GM12892 (cell line): Measurements from ENCODE around the gene ITGB8.

Source experiments
- POLR2A ChIP-seq: IDR thresholded peaks from 2 replicates; pipeline ENCODE4 v1.6.1; 2011; ENCODE audit warnings: low read depth, low read length, control low read depth
- POLR2AphosphoS5 ChIP-seq: IDR thresholded peaks from 2 replicates; pipeline ENCODE4 v1.6.1; 2011; ENCODE audit warnings: low read depth, low read length, control low read depth
- TAF1 ChIP-seq: IDR thresholded peaks from 2 replicates; pipeline ENCODE4 v1.6.1; 2011; ENCODE audit warnings: low read depth, mild to moderate bottlenecking, control low read depth, low read length, borderline replicate concordance

DNA sequence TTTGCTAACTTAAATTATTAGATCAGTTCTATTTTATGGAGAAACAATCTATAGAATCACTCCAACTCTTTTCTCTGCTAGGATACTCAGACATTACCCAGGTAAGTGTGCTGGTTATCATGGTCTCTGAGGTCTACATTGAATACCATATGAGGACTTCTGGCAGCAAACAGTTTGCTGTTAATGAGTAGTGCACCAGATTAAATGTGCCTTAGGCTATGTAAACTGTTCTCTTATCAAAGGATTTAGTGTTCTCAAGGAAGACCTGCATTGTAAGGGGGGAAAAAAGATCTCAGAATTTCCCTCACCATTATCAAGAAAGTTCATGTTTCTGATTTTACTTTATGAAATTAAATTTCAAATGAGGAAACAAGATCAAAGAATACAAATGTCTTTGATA, 107.5 kb downstream of the ITGB8 start:
- no peak for TF ChIP-seq TAF1
- no peak for TF ChIP-seq POLR2A
- no peak for TF ChIP-seq POLR2AphosphoS5
